Measurements from ENCODE around the gene HNRNPU.
A peak's percentile ranks its signal among the peaks of the same experiment; 100 is the strongest.

The HNRNPU gene

DNA sequence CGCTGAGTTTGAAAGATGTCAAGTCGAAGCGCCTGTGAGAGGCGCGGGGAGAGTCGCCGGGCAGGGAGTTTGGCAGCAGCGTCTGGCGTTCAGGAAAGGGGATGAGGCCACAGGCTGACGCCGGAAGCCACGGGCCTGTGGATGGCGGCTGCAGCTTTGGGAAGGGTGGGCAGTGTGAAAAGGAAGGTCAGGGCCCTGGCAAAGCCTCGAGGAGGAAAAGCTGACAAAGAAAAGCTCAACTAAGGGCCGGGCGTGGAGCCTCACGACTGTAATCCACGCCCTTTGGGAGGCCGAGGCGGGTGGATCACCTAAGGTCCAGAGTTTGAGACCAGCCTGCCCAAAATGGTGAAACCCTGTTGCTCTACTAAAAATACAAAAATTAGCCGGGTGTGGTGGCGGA lies 54.1 kb downstream of the HNRNPU start:
- no peak for DNase-seq (ENCODE audit: low read depth)
- H3K4me3 ChIP-seq (ENCODE audit: control insufficient read depth, low read depth, low read length): no peak overlapping the region
- TF ChIP-seq, protein P1, sequence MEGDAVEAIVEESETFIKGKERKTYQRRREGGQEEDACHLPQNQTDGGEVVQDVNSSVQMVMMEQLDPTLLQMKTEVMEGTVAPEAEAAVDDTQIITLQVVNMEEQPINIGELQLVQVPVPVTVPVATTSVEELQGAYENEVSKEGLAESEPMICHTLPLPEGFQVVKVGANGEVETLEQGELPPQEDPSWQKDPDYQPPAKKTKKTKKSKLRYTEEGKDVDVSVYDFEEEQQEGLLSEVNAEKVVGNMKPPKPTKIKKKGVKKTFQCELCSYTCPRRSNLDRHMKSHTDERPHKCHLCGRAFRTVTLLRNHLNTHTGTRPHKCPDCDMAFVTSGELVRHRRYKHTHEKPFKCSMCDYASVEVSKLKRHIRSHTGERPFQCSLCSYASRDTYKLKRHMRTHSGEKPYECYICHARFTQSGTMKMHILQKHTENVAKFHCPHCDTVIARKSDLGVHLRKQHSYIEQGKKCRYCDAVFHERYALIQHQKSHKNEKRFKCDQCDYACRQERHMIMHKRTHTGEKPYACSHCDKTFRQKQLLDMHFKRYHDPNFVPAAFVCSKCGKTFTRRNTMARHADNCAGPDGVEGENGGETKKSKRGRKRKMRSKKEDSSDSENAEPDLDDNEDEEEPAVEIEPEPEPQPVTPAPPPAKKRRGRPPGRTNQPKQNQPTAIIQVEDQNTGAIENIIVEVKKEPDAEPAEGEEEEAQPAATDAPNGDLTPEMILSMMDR (IDR thresholded peaks at IDR 0.05; ENCODE audit: control insufficient read depth, insufficient read depth, low read depth, low read length, missing control alignments): no peak

DNA sequence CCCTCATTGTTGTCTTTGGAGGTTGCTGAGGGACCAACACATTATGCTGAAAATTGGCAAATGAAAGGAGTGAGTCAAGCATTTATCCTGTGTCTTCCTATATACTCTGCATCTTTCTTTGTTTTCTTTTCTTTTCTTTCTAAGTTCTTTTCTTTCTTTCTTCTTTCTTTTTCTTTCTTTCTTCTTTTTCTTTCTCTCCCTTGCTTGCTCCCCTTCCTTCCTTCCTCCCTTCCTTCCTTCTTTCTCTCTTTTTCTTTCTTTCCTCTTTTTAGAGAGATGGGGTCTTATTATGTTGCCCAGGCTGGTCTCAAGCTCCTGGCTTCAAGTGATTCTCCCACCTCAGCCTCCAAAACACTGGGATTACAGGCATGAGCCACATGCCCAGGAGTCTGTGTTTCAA lies 57.2 kb downstream of the HNRNPU start:
- TF ChIP-seq, protein P1 (IDR thresholded peaks at IDR 0.05; ENCODE audit: control insufficient read depth, insufficient read depth, low read depth, low read length, missing control alignments): no peak
- no peak for DNase-seq (ENCODE audit: low read depth)

GRCh38 chr1:244804841-244805240 lies 59.5 kb downstream of the HNRNPU start:
- TF ChIP-seq, protein P1 (IDR thresholded peaks at IDR 0.05; ENCODE audit: control insufficient read depth, insufficient read depth, low read depth, low read length, missing control alignments): no peak
- DNase-seq (ENCODE audit: low read depth): no peak
- H3K4me3 ChIP-seq (ENCODE audit: control insufficient read depth, low read depth, low read length): no peak overlapping the region

More for the DNA sequence above, 57.2 kb downstream of the HNRNPU start:
- H3K4me3 ChIP-seq (ENCODE audit: control insufficient read depth, low read depth, low read length): no peak overlapping the region

- TF ChIP-seq, protein P1 (IDR thresholded peaks at IDR 0.05; ENCODE audit: control insufficient read depth, insufficient read depth, low read depth, low read length, missing control alignments): no peak
- no peak for DNase-seq (ENCODE audit: low read depth)
- no peak overlapping the region for H3K4me3 ChIP-seq (ENCODE audit: control insufficient read depth, low read depth, low read length)
Measured at GRCh38 chr1:244802556-244803239, 61.6 kb downstream of the HNRNPU start.

DNA sequence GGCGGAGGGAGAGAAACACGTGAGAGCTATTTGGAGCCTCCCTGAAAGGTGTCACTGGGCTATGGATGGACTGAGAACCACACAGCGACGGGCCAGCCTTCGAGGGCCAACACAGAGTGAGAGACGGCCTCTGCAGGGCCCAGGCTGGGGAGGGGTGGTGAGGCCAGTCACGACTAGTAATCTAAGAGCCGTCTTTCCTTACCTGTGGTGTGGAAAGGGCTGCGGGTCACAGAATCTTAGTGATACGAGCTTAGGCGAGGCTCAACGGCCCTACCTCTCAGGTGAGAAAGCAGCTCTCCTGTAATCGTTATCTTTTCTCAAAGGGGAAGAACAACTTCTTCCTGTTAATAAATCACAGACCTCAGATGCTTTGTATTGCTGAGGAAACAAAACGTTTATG lies 62.3 kb downstream of the HNRNPU start:
- no peak overlapping the region for H3K4me3 ChIP-seq (ENCODE audit: control insufficient read depth, low read depth, low read length)
- TF ChIP-seq, protein P1 (IDR thresholded peaks at IDR 0.05; ENCODE audit: control insufficient read depth, insufficient read depth, low read depth, low read length, missing control alignments): no peak
- no peak for DNase-seq (ENCODE audit: low read depth)

DNA sequence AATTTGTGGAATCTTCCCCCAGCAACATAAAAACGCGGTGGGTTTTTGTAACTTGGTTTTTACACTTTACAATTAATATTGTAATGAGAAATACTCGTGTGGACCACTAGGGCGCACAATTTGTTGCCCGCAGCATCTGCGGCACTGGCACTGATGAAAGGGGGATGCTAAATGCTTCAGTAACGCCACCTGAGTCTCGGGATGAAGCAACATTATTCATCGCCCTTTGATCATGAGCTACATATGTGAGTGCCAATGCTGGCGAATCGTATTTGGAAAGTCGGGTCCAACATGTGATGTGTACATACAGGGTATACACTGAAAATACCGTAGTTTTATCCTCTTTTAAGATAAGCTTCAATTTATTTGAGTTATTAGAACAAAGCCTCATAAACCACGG lies 63.1 kb downstream of the HNRNPU start:
- no peak for DNase-seq (ENCODE audit: low read depth)
- TF ChIP-seq, protein P1 (IDR thresholded peaks at IDR 0.05; ENCODE audit: control insufficient read depth, insufficient read depth, low read depth, low read length, missing control alignments): peak; percentile 63
- H3K4me3 ChIP-seq (ENCODE audit: control insufficient read depth, low read depth, low read length): no peak overlapping the region

Data from AG09309 (cell line).